ENCODE results near the gene TSPAN14.

DNA sequence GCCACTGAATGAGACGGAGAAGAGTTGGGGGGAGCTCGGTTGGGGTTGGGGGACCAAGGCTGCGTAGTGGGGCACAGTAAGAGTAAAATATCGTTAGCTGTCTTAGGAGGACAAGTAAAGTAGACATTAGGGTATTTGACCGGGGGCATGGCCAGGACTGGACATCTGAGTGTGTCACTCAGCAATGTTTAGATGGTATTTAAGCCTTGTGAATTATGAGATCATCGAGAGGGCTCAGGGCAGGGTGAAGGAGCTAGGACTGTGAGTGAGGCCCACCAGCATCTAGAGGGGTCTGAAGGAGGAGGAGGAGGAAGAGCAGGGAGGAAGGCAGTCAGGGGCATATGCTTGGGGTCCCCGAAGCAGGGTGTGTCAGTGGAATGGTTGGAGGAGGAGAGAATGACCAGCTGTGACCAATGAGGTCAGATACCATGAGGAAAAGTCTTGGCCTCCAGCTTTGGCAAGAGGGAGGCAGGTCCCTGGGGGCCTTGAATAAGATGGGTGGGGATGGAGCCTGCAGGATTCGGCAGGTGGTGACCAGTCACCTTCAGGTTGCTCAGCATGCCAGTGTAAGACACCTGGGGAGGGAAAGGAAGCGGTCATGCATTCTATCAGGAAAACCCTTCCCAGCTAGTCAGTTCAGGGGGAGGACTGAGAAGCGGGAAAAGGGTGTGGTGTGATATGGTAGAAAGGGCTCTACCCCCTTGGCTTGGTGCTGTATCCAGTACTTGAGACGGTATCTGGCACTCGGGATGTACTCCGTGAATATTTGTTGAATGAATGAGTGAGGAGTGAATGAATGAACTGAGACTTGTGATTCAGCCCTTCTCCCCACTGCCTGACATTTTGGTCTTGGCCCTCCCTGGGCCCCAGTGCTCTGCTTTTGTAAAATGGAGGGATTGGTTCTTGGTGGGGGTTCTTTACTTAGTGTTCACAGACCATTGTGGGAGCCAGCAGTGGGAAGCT is 48.8 kb downstream of the TSPAN14 start:
- no peak for TF ChIP-seq POLR2A (IDR thresholded peaks at IDR 0.05)
- TF ChIP-seq, protein P1, sequence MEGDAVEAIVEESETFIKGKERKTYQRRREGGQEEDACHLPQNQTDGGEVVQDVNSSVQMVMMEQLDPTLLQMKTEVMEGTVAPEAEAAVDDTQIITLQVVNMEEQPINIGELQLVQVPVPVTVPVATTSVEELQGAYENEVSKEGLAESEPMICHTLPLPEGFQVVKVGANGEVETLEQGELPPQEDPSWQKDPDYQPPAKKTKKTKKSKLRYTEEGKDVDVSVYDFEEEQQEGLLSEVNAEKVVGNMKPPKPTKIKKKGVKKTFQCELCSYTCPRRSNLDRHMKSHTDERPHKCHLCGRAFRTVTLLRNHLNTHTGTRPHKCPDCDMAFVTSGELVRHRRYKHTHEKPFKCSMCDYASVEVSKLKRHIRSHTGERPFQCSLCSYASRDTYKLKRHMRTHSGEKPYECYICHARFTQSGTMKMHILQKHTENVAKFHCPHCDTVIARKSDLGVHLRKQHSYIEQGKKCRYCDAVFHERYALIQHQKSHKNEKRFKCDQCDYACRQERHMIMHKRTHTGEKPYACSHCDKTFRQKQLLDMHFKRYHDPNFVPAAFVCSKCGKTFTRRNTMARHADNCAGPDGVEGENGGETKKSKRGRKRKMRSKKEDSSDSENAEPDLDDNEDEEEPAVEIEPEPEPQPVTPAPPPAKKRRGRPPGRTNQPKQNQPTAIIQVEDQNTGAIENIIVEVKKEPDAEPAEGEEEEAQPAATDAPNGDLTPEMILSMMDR (IDR thresholded peaks at IDR 0.05) = no peak
